RPMI8226 (cell line): ENCODE measurements around the gene MEAK7.
A peak's percentile ranks its signal among the peaks of the same experiment; 100 is the strongest.

ENCODE experiments used
- DNase-seq: peaks from one replicate; pipeline ENCODE4 v3.0.0-alpha.2; 2015

The MEAK7 gene

GRCh38 chr16:84504420-84505248 lies at the start of gene MEAK7:
TSS of gene MEAK7 (minus strand) at chr16:84504659. CDS start at chr16:84498086, 6,573 bp downstream.
- DNase-seq = peak; percentile 96

GRCh38 chr16:84553873-84554399 lies 49.5 kb upstream of the MEAK7 start:
- DNase-seq = no peak

- DNase-seq = no peak
Measured at GRCh38 chr16:84552135-84552534, 47.7 kb upstream of the MEAK7 start.

- no peak for DNase-seq
Measured at GRCh38 chr16:84550096-84550495, 45.6 kb upstream of the MEAK7 start.

- DNase-seq = no peak
Measured at GRCh38 chr16:84548971-84549844, 44.7 kb upstream of the MEAK7 start.

- DNase-seq = no peak
Measured at GRCh38 chr16:84548508-84548907, 44.0 kb upstream of the MEAK7 start.

GRCh38 chr16:84547546-84548061 lies 43.1 kb upstream of the MEAK7 start:
- DNase-seq = no peak

- DNase-seq = no peak
Measured at GRCh38 chr16:84546669-84547545, 42.4 kb upstream of the MEAK7 start.

- DNase-seq = no peak
Measured at GRCh38 chr16:84545114-84545737, 40.8 kb upstream of the MEAK7 start.

- no peak for DNase-seq
Measured at GRCh38 chr16:84544031-84544773, 39.7 kb upstream of the MEAK7 start.

GRCh38 chr16:84543253-84543652 lies 38.8 kb upstream of the MEAK7 start:
- DNase-seq = no peak

GRCh38 chr16:84541999-84542817 lies 37.7 kb upstream of the MEAK7 start:
- no peak for DNase-seq

GRCh38 chr16:84540194-84540593 lies 35.7 kb upstream of the MEAK7 start:
- no peak for DNase-seq

GRCh38 chr16:84538222-84538840 lies 33.9 kb upstream of the MEAK7 start:
- DNase-seq = no peak

GRCh38 chr16:84537491-84538151 lies 33.2 kb upstream of the MEAK7 start:
- no peak for DNase-seq

GRCh38 chr16:84535851-84536250 lies 31.4 kb upstream of the MEAK7 start:
- DNase-seq = no peak

- no peak for DNase-seq
Measured at GRCh38 chr16:84535408-84535807, 30.9 kb upstream of the MEAK7 start.

GRCh38 chr16:84534815-84535214 lies 30.4 kb upstream of the MEAK7 start:
- DNase-seq = no peak

GRCh38 chr16:84532855-84533486 lies 28.5 kb upstream of the MEAK7 start:
- DNase-seq = no peak
